DOHH2 (cell line): ENCODE measurements around the gene SPATA18.
"Not testable (repeated sequence)": the region's sequence is repeated elsewhere in the genome, so short reads cannot be mapped to it uniquely, and the experiment has no call there.

Experiments
- H3F3A ChIP-seq: fragments of 200-600 bp; sonication (generic), shearing (Covaris generic); 2 replicates; pipeline ENCODE4 v1.6.0; 2016; ENCODE audit warnings: antibody characterized with exemption, mild to moderate bottlenecking; ENCODE audit not compliant: control insufficient read depth, insufficient read depth
- H3K27ac ChIP-seq: fragments of 200-600 bp; sonication (generic); 2 replicates; pipeline ENCODE4 v1.5.1; 2014; ENCODE audit warnings: low read depth, mild to moderate bottlenecking, low read length, moderate library complexity
- H3K27me3 ChIP-seq: fragments of 200-600 bp; sonication (generic); 2 replicates; pipeline ENCODE4 v1.6.1; 2014; ENCODE audit warnings: mild to moderate bottlenecking, low read length, mixed read lengths; ENCODE audit not compliant: control insufficient read depth
- H3K36me3 ChIP-seq: fragments of 200-600 bp; sonication (generic); 2 replicates; pipeline ENCODE4 v1.6.1; 2014; ENCODE audit warnings: mild to moderate bottlenecking, low read length, moderate library complexity, mixed read lengths; ENCODE audit not compliant: control insufficient read depth
- H3K4me1 ChIP-seq: fragments of 200-600 bp; sonication (generic); 2 replicates; pipeline ENCODE4 v1.6.1; 2014; ENCODE audit warnings: mild to moderate bottlenecking, low read length, mixed read lengths; ENCODE audit not compliant: control insufficient read depth
- H3K4me2 ChIP-seq: fragments of 200-600 bp; sonication (generic); 2 replicates; pipeline ENCODE4 v1.6.0; 2014; ENCODE audit warnings: mild to moderate bottlenecking, low read length, moderate library complexity
- H3K4me3 ChIP-seq: fragments of 200-600 bp; sonication (generic); 2 replicates; pipeline ENCODE4 v1.5.1; 2014; ENCODE audit warnings: mild to moderate bottlenecking, low read length, mixed read lengths
- H3K79me2 ChIP-seq: fragments of 200-600 bp; sonication (generic); 2 replicates; pipeline ENCODE4 v1.6.1; 2014; ENCODE audit warnings: mild to moderate bottlenecking, low read length, mixed read lengths; ENCODE audit not compliant: control insufficient read depth
- H3K9me2 ChIP-seq: fragments of 200-600 bp; sonication (generic); replicated peaks from 2 replicates; pipeline ENCODE4 v1.6.1; 2014; ENCODE audit warnings: mild to moderate bottlenecking, low read length, mixed read lengths; ENCODE audit not compliant: control insufficient read depth
- H3K9me3 ChIP-seq: fragments of 200-600 bp; sonication (generic); 2 replicates; pipeline ENCODE4 v1.6.1; 2014; ENCODE audit warnings: antibody characterized with exemption, low read length, mixed read lengths; ENCODE audit not compliant: control insufficient read depth, insufficient read depth
- H4K20me1 ChIP-seq: fragments of 200-600 bp; sonication (generic); 2 replicates; pipeline ENCODE4 v1.6.0; 2014; ENCODE audit warnings: low read depth, mild to moderate bottlenecking, antibody characterized with exemption, low read length, moderate library complexity; ENCODE audit not compliant: control insufficient read depth, insufficient read depth
- EZH2phosphoT487 ChIP-seq: fragments of 200-600 bp; sonication (generic); IDR thresholded peaks from 2 replicates; pipeline ENCODE4 v1.6.1; 2017; ENCODE audit warnings: borderline replicate concordance, mild to moderate bottlenecking, antibody characterized with exemption, low read length, moderate library complexity, mixed read lengths
- TF ChIP-seq, protein P1 (sequence below): fragments of 200-600 bp; sonication (generic); IDR thresholded peaks from one replicate; pipeline ENCODE4 v1.5.1; 2014; ENCODE audit warnings: antibody characterized with exemption, mild to moderate bottlenecking, low read depth, low read length; ENCODE audit not compliant: poor library complexity, severe bottlenecking

Gene SPATA18

DNA sequence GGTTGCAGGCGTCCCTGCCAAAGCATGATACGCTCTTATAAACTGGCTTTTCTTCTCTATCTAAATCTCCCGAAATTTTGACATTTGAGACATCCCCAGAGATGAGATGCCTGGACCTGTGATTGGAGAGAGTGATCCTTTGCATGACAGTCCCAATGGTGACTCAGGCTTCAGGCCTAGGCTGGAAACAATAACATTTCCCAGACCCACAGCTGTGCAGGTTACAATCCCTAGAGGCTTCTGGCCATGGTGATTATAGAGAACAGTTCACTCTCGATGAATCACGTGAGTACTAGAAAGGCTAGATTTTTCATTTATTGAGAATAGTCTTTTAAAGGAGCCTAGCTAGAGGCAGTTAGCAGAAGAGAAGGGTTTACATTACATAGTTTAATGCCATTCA is 75.9 kb downstream of the SPATA18 start:
- TF ChIP-seq EZH2phosphoT487 = no peak
- TF ChIP-seq, protein P1, sequence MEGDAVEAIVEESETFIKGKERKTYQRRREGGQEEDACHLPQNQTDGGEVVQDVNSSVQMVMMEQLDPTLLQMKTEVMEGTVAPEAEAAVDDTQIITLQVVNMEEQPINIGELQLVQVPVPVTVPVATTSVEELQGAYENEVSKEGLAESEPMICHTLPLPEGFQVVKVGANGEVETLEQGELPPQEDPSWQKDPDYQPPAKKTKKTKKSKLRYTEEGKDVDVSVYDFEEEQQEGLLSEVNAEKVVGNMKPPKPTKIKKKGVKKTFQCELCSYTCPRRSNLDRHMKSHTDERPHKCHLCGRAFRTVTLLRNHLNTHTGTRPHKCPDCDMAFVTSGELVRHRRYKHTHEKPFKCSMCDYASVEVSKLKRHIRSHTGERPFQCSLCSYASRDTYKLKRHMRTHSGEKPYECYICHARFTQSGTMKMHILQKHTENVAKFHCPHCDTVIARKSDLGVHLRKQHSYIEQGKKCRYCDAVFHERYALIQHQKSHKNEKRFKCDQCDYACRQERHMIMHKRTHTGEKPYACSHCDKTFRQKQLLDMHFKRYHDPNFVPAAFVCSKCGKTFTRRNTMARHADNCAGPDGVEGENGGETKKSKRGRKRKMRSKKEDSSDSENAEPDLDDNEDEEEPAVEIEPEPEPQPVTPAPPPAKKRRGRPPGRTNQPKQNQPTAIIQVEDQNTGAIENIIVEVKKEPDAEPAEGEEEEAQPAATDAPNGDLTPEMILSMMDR = no peak
- Histone ChIP-seq H3K9me3 (no peaks in the 10 kb centered on the region), H3K9me2 (no peaks in the 10 kb centered on the region), H3K27me3 (no peaks in the 10 kb centered on the region), H3K36me3 (no peaks in the 10 kb centered on the region), H3K4me2 (no peak overlapping the region), H3K27ac (no peak overlapping the region), H3K4me1 (no peaks in the 10 kb centered on the region), H4K20me1 (no peaks in the 10 kb centered on the region), H3F3A (no peaks in the 10 kb centered on the region), H3K4me3 (no peak overlapping the region), H3K79me2 (no peaks in the 10 kb centered on the region)

DNA sequence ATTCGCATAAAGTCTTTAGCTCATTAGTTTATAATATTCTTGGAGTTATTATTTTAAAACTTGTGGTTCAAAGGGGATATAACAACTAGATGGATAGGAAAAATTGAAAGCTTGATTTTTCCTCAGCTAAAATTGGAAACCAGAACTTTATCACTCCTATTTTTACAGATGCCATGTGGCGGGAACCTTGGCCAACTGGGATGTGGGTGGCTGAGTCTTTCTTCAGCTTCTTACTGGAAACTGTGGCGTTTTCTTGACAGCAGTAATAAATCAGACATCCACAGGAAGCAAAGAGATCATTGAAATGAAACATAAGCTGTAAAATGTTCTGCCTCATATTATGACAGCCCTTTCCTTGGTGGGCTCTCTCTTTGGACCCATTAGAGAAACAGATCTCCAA is 84.1 kb downstream of the SPATA18 start:
- Histone ChIP-seq H3K4me3 (no peak overlapping the region), H3K79me2 (no peaks in the 10 kb centered on the region), H3K4me1 (no peaks in the 10 kb centered on the region), H3F3A (no peaks in the 10 kb centered on the region), H3K36me3 (no peaks in the 10 kb centered on the region), H3K4me2 (no peak overlapping the region), H3K9me3 (no peaks in the 10 kb centered on the region), H3K9me2 (no peaks in the 10 kb centered on the region), H3K27ac (no peak overlapping the region), H3K27me3 (no peaks in the 10 kb centered on the region), H4K20me1 (no peaks in the 10 kb centered on the region)
- TF ChIP-seq, protein P1 = no peak
- no peak for TF ChIP-seq EZH2phosphoT487

DNA sequence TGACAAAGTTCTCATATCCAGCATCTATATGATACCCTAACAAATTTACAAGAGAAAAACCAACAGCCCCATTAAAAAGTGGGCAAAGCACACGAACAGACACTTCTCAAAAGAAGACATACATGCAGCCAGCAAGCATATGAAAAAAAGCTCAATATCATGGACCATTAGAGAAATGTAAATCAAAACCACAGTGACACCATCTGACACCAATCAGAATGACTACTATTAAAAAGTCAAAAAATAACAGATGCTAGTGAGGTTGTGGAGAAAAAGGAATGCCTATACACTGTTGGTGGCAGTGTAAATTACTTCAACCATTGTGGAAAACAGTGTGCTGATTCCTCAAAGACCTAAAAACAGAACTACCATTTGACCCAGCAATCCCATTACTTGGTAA is 86.0 kb downstream of the SPATA18 start:
- not testable (repeated sequence) for H3K9me3 ChIP-seq, H4K20me1 ChIP-seq, H3K36me3 ChIP-seq, H3K9me2 ChIP-seq, H3K4me1 ChIP-seq, H3F3A ChIP-seq, H3K79me2 ChIP-seq, H3K27ac ChIP-seq, H3K4me2 ChIP-seq, H3K27me3 ChIP-seq, H3K4me3 ChIP-seq

DNA sequence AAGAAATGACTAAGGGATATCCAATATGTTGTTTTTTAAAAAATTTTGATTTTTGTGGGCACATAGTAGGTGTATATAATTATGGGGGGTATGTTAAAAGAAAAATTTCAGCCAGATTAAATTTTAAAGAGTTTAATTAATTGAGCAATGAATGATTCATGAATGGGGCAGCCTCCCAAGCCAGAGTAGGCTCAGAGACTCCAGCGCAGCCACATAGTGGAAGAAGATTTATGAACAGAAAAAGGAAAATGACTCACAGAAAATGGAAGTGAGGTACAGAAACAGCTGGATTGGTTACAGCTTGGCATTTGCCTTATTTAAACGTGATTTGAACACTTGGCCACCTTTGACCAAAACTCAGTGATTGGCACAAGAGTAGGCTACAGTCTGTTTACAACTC is 91.7 kb downstream of the SPATA18 start:
- no peaks in the 10 kb centered on the region for H3K4me1 ChIP-seq
- no peak overlapping the region for H3K4me3 ChIP-seq
- no peaks in the 10 kb centered on the region for H4K20me1 ChIP-seq
- H3K9me2 ChIP-seq = no peaks in the 10 kb centered on the region
- H3K27me3 ChIP-seq = no peaks in the 10 kb centered on the region
- TF ChIP-seq EZH2phosphoT487 = no peak
- TF ChIP-seq, protein P1 = no peak
- no peaks in the 10 kb centered on the region for H3K79me2 ChIP-seq
- no peaks in the 10 kb centered on the region for H3F3A ChIP-seq
- H3K27ac ChIP-seq = no peak overlapping the region
- H3K4me2 ChIP-seq = no peak overlapping the region
- no peaks in the 10 kb centered on the region for H3K36me3 ChIP-seq
- no peaks in the 10 kb centered on the region for H3K9me3 ChIP-seq
